ENCODE data around the gene SLC25A23. TPM values are rescaled to one million over a fixed set of nuclear protein-coding genes. Genes with fewer than 3 reads are reported as not detected.
"Not testable (repeated sequence)": the region's sequence is repeated elsewhere in the genome, so short reads cannot be mapped to it uniquely, and the experiment has no call there.

Gene SLC25A23
- total RNA-seq: 10 to 100 TPM; 18.6 to 19.2 TPM

DNA sequence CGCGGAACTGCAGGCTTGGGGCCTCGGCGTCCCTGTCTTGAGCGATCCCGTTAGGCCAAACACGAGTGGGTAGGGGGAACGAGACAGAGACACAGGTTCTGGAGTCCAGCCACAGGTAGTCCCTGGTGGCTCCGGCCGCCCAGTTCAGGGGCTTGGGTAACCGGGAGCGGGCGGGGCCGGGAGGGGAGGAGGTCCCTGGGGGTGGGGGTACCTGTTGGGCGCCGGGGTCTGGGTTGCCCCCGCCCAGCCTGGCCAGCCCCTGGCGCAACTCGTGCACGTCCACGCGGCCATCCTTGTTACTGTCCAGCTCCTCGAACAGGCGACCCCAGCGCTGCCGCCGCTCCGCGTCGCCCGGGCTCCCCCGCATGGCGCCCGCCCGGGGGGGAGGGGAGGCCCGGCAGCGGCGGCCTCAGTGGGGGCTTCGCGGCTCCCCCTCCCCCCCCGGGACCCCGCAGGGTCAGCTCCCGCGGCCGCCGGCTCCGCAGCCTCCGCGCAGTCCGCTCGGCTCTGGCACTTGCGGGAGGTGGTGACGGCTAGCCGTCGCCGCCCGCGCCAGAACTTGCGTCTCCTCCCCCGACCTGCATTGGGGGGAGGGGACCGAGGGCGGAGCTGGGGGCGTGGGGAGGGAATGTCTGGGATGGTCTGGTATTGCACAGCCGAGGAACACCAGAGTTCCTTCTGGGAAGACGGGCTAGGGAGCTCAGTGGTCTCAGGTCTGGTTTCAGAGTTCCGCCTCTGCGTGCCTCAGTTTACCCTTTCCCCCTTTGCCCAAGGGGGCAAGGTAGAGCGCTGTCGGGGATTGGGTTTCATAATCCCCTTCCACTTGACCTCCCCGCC is at the start of gene SLC25A23:
Gene SLC25A23 (minus strand): TSS at position 531 of the 837 bp plus-strand sequence. CDS start 164 bp downstream, at position 367.
- peak within 1 kb of the TSS; percentile 80 for H3K4me3 Mint-ChIP-seq
- ATAC-seq: peak; percentile 25

DNA sequence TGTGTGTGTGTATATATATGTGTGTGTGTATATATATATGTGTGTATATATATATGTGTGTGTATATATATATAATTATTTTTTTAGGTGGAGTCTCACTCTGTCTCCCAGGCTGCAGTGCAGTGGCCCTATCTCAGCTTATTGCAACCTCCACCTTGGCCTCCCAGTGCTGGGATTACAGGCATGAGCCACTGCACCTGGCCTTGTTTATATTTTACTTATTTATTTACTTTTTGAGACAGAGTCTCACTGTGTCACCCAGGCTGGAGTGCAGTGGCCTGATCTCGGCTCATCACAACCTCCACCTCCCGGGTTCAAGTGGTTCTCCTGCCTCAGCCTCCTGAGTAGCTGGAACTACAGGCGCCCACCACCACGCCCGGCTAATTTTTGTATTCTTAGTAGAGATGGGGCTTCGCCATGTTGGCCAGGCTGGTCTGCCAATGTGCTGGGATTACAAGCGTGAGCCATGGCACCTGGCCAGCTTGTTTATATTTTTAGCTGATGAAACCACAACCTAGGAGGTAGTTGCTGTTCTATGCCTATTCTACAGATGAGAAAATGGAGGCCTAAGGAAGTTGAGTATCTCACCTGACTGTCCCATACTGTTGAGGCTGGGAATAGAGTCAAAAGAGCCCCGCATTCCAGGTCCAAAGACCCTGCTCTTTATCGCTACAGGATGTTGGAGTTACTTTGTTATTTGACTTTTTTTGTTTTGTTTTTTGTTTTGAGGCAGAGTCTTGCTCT is 48.6 kb upstream of the SLC25A23 start:
- H3K27ac Mint-ChIP-seq; H3K4me1 Mint-ChIP-seq; ATAC-seq; H3K27me3 Mint-ChIP-seq; DNase-seq; POLR2A ChIA-PET; H3K4me3 Mint-ChIP-seq; intact Hi-C loops (cut with DNase I, micrococcal nuclease); H3K9me3 Mint-ChIP-seq (ENCODE audit: low read depth); H3K36me3 Mint-ChIP-seq (ENCODE audit: low read depth): not testable (repeated sequence)
- CTCF ChIA-PET: interaction anchor here (0.7 to 1.7 kb wide), 3 partner anchors 9 to 356 kb away, joined by 5 to 6 read pairs (median 5); no protein-coding TSS in a partner anchor

More for the DNA sequence above, at the start of gene SLC25A23:
- ChIA-PET POLR2A (no interaction called here), CTCF (interaction anchor here (0.9 kb wide), 1 partner anchor 241 kb away, joined by 4 read pairs; no protein-coding TSS in a partner anchor)
- H3K27me3 Mint-ChIP-seq: no peaks in the 10 kb centered on the region
- H3K27ac Mint-ChIP-seq: peak within 1 kb of the TSS; percentile 83
- DNase-seq: peak; percentile 79
- intact Hi-C loops (cut with DNase I, micrococcal nuclease): loop anchor here (1.0 to 5.0 kb wide), 22 partner anchors 17 to 632 kb away; partner anchors contain the start of genes CLPP (in 1 of the 2), DENND1C (in 1 of the 2), GPR108 (in 1 of the 2) and GTF2F1 (in 1 of the 2)
- peaks cover 13% of the 10 kb centered on the region for H3K4me1 Mint-ChIP-seq
- H3K9me3 Mint-ChIP-seq (ENCODE audit: low read depth): peaks cover 14% of the 10 kb centered on the region
- peaks cover 22% of the 10 kb centered on the region for H3K36me3 Mint-ChIP-seq (ENCODE audit: low read depth)

DNA sequence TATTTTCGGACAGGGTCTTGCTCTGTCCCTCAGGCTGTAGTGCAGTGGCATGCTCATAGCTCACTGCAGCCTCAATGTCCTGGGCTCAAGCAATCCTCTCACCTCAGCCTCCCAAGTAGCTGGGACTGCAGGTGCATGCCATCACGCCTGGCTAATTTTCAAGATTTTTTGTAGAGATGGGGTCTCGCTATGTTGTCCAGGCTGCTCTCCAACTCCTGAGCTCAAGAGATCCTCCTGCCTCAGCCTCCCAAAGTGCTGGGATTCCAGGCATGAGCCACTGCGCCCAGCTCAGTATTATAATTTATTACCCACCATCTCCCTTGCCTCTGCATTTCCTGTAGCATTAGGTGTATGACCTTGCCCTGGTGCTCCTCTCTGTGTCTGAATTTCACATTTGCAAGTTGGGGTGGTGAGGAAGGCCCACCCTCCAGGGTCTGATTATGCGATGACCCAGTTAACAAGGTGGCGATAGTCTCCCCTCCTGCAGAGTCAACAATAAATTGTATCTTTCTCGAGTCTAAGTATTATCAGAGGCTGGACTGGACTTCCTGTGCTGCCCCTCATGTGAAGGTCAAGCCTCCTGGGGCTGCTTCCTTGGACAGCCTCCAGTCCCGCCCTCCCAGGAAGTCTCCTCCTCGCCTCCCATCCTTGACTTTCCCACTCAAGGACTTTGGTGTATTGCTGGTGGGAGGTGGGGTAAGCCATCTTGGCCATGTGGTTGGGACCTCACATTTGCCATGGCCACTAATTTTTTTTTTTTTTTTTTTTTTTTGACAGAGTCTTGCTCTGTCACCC is 44.0 kb upstream of the SLC25A23 start:
- ATAC-seq (no peak), DNase-seq (no peak)
- intact Hi-C loops (cut with DNase I, micrococcal nuclease): loop anchor here (1.0 to 5.0 kb wide), 3 partner anchors 41 to 79 kb away; partner anchors contain the start of genes CRB3 (in 1 of the 2) and KHSRP (in 1 of the 2)
- no peaks in the 10 kb centered on the region for H3K9me3 Mint-ChIP-seq (ENCODE audit: low read depth)
- POLR2A ChIA-PET: no interaction called here
- peaks cover 7% of the 10 kb centered on the region for H3K27me3 Mint-ChIP-seq
- peaks cover 7% of the 10 kb centered on the region for H3K4me1 Mint-ChIP-seq
- CTCF ChIA-PET: interaction anchor here (0.6 to 1.3 kb wide), 5 partner anchors 13 to 277 kb away, joined by 3 read pairs; partner anchors contain the start of gene ALKBH7
- no peak overlapping the region for H3K4me3 Mint-ChIP-seq
- no peaks in the 10 kb centered on the region for H3K36me3 Mint-ChIP-seq (ENCODE audit: low read depth)
- H3K27ac Mint-ChIP-seq: no peak overlapping the region

DNA sequence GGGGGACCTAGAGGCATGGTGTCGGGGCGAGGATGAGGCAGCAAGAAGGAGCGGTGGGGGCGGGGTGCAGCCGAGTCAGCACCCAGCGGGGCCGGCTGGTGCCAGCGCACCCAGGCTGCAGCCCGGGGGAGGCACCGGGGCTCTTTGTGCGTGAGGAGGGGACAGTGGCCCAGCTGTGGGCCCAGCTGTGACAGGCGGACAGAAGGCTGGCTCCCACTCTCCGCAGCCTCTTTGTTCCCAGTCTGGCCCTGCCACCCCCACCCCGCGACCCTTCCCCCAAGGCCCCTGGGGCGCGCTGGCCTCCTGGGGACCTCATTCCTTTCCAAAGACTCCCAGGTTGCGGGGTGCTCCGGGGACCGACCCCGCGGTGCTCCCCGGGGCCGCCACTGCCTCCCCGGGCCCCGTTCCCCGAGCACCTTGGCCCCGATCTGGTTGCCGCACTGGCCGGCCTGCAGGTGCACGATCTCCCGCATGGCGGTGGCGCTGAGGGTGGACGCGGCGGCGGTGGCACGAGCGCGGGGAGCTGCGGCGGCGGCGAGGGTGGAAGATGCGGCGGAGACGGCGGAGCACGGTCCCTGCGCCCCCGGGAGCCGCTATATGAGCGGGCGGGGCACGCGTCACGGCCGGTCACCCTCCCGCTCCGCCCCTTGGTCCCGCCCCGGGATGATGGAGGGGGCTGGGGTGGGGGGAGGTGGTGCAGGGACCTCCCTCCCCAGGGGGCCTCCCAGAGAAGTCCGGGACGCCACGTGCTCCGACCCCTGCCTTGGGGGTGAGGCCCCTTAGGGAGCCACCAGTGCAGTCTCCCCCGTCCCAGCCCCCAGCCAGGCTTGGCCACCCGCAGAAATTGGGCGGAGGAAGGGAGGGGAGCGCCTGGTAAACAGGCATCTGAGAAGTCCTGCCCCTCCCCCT is 42.4 kb upstream of the SLC25A23 start, which contains the start of gene TUBB4A:
Gene TUBB4A (minus strand): TSS at position 570 of the 909 bp plus-strand sequence. CDS start 97 bp downstream, at position 473.
- ChIA-PET POLR2A (interaction anchor here (0.6 kb wide), 1 partner anchor 115 kb away, joined by 3 read pairs; no protein-coding TSS in a partner anchor), CTCF (no interaction called here)
- H3K4me3 Mint-ChIP-seq: peak within 1 kb of the TSS; percentile 68
- ATAC-seq: peak; percentile 49
- H3K27me3 Mint-ChIP-seq: peaks cover 7% of the 10 kb centered on the region
- H3K36me3 Mint-ChIP-seq (ENCODE audit: low read depth): no peaks in the 10 kb centered on the region
- DNase-seq: peak; percentile 70
- no peaks in the 10 kb centered on the region for H3K9me3 Mint-ChIP-seq (ENCODE audit: low read depth)
- H3K4me1 Mint-ChIP-seq: peaks cover 7% of the 10 kb centered on the region
- no peak within 1 kb of the TSS for H3K27ac Mint-ChIP-seq
- intact Hi-C loops (cut with DNase I, micrococcal nuclease): loop anchor here in 1 of 2 experiments (5.0 kb wide), 1 partner anchor 40 kb away; the partner anchor contains the start of gene CRB3

DNA sequence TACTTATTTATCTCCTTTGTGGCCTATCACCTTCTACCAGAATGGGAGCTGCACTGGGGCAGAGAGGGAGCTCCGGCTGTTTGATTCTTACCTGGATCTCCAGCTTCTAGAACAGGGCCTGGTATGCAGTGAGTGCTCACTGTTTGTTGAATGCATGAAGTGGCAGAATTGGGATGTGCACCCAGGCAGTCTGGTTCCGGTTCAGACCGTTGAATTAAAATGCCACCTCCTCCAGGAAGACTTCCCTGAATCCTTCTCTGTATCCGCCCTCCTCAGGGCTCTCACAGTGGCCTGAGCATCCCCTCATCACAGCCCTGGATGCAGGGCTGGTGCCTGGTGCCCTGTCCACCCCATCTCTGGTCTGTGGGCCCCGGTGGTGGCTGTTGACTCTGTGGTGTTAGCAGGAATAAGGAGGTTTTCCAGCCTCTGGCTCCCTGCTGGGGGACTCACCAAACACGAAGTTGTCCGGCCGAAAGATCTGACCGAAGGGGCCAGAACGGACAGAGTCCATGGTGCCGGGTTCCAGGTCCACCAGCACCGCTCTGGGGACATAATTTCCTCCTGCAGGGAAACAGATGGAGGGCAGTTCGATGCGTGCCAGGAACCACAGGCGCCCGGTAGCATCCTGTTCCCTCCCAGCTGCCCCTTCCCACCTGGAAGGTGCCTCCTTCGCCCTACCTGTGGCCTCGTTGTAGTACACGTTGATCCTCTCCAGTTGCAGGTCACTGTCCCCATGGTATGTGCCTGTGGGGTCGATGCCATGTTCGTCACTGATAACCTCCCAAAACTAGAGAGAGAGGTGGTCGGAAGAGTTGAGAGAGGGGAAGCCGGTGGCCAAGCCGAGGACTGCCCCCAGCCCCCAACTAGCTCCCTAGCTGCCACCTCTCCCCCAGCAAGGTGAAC is 41.5 kb upstream of the SLC25A23 start:
- Mint-ChIP-seq H3K27me3 (peaks cover 7% of the 10 kb centered on the region), H3K4me1 (peaks cover 7% of the 10 kb centered on the region), H3K27ac (no peak overlapping the region), H3K36me3 (ENCODE audit: low read depth) (no peaks in the 10 kb centered on the region), H3K9me3 (ENCODE audit: low read depth) (no peaks in the 10 kb centered on the region), H3K4me3 (peak overlapping the region; percentile 68)
- DNase-seq (no peak), ATAC-seq (no peak)
- CTCF ChIA-PET: interaction anchor here (0.6 kb wide), 1 partner anchor 347 kb away, joined by 3 read pairs; no protein-coding TSS in a partner anchor
- POLR2A ChIA-PET: interaction anchor here (0.6 kb wide), 1 partner anchor 263 kb away, joined by 3 read pairs; no protein-coding TSS in a partner anchor
- intact Hi-C loops (cut with DNase I, micrococcal nuclease): loop anchor here in 1 of 2 experiments (5.0 kb wide), 1 partner anchor 39 kb away; the partner anchor contains the start of gene CRB3

DNA sequence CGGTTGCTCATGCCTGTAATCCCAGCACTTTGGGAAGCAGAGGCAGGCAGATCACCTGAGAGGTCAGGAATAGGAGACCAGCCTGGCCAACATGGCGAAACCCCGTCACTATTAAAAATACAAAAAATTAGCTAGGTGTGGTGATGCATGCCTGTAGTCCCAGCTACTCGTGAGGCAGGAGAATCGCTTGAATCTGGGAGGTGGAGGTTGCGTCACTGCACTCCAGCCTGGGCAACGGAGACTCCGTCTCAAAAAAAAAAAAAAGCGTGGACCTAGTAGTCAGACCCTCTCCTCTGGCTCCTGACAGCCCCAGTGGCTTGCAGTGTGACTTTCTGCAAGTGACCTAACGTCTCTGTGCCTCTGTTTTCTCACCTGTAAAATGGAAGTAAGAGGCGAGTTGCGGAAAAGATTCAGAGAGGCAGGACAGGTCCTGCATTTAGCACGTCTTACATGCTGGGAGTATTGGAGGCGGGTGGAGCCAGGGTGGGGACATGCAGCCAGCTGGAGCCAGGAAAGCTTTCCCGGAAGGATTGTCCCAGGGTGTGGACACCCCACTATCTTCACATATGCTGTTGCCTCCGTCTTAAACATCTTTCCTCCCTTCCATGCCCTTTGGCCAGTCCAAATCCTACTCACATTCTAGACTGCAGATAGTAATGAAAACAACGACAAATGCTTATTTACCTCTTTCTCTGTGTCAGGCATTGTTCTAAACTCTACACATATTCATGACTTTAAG is 39.6 kb upstream of the SLC25A23 start:
- no peak for DNase-seq
- intact Hi-C loops (cut with DNase I, micrococcal nuclease): no loop called here
- POLR2A ChIA-PET: interaction anchor here (0.6 kb wide), 1 partner anchor 74 kb away, joined by 3 read pairs; the partner anchor contains the start of gene KHSRP
- peaks cover 7% of the 10 kb centered on the region for H3K4me1 Mint-ChIP-seq
- H3K36me3 Mint-ChIP-seq (ENCODE audit: low read depth): no peaks in the 10 kb centered on the region
- no peak overlapping the region for H3K27ac Mint-ChIP-seq
- ATAC-seq: no peak
- H3K27me3 Mint-ChIP-seq: peaks cover 7% of the 10 kb centered on the region
- no peaks in the 10 kb centered on the region for H3K9me3 Mint-ChIP-seq (ENCODE audit: low read depth)
- H3K4me3 Mint-ChIP-seq: no peak overlapping the region
- CTCF ChIA-PET: interaction anchor here (0.6 kb wide), 1 partner anchor 365 kb away, joined by 3 read pairs; no protein-coding TSS in a partner anchor

DNA sequence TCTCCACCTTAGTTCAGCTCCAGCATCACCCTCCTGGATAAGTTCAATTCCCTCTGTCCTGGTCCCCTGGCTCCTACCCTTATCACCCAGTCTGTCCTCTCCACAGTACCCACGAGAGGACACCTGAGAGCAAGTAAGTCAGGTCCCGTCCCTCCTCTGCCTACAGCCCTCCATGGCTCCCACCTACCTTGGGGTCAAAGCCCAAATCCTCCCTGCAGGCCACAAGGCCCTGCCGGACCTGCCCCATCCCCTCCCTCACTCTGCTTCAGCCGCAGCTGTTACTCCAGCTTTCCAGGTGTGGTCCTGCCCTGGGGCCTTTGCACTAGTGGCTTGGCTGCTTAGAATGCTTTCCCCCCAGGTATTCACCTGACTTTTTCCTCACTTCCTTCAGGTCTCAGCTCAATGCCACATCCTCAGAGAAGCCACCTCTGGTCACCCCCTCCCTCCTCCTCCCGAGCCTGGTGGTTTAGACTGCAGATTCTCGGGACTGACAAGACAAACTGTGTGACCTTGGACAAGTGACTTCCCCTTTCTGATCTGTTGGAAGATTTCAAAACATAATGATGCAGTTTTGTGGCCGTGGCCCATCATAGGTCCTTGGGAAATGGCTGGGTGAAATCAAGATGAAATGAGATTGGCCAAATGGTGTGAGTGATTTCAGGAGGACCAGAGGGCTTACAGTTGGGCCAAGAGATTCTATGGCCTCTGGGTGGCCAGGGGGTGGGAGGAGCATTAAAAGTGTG is 38.9 kb upstream of the SLC25A23 start:
- Mint-ChIP-seq H3K4me3 (no peak overlapping the region), H3K27me3 (peaks cover 7% of the 10 kb centered on the region), H3K27ac (no peak overlapping the region), H3K4me1 (peaks cover 7% of the 10 kb centered on the region), H3K36me3 (ENCODE audit: low read depth) (no peaks in the 10 kb centered on the region), H3K9me3 (ENCODE audit: low read depth) (no peaks in the 10 kb centered on the region)
- intact Hi-C loops (cut with DNase I, micrococcal nuclease): no loop called here
- CTCF ChIA-PET: no interaction called here
- POLR2A ChIA-PET: interaction anchor here (0.6 kb wide), 1 partner anchor 74 kb away, joined by 3 read pairs; the partner anchor contains the start of gene KHSRP
- no peak for DNase-seq
- no peak for ATAC-seq

DNA sequence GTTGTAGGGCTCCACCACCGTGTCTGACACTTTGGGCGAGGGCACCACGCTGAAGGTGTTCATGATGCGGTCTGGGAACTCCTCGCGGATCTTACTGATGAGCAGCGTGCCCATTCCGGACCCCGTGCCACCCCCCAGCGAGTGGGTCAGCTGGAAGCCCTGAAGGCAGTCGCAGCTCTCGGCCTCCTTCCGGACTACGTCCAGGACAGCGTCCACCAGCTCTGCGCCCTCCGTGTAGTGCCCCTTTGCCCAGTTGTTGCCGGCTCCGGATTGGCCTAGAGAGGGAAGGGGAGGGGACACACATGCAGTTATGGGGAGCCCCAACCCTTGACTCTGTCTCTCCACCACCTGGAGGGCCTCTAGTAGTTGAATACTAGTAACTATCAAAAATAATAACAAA is 36.4 kb upstream of the SLC25A23 start:
- Mint-ChIP-seq H3K9me3 (ENCODE audit: low read depth) (peaks cover 3% of the 10 kb centered on the region), H3K27me3 (peaks cover 2% of the 10 kb centered on the region), H3K27ac (no peak overlapping the region), H3K36me3 (ENCODE audit: low read depth) (no peaks in the 10 kb centered on the region), H3K4me3 (no peak overlapping the region), H3K4me1 (peaks cover 10% of the 10 kb centered on the region)
- ATAC-seq: no peak
- DNase-seq: no peak
- ChIA-PET POLR2A (no interaction called here), CTCF (no interaction called here)
- intact Hi-C loops (cut with DNase I, micrococcal nuclease): no loop called here

Data from activated CD4-positive, alpha-beta T cell treated with anti-CD3 and anti-CD28 coated beads for 36 hours (primary cell).